Measurements from ENCODE around the gene KL. TPM values are rescaled to one million over a fixed set of nuclear protein-coding genes. Genes with fewer than 3 reads are reported as not detected.

The KL gene
- total and polyA plus RNA-seq, 2 experiments from 2014 or later = not detected

DNA sequence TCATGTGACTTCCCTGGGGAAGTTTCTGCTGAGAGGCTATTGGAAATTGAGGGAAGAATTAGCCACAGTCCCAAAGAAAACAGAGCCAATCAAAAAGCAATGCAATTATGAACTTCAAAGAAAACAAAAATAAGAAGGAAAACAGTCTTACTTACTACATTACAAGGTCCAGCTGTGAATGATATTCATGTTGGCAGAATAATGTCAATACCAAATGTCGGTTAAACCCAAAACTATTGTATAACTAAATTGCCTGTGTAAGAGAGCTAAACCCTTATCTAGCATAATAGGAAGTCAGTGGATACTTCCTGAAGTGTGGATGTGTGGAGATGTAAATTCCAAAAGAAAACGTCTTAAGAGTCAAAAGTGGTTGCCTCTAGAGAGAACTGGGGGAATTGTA lies 12.4 kb downstream of the KL start:
- no peaks in the 10 kb centered on the region for H3K36me3 ChIP-seq
- H3K27me3 ChIP-seq = peaks cover 11% of the 10 kb centered on the region
- H3K4me3 ChIP-seq = no peak overlapping the region
- H3K9me3 ChIP-seq (ENCODE audit: low read depth) = no peaks in the 10 kb centered on the region
- TF ChIP-seq, protein P1, sequence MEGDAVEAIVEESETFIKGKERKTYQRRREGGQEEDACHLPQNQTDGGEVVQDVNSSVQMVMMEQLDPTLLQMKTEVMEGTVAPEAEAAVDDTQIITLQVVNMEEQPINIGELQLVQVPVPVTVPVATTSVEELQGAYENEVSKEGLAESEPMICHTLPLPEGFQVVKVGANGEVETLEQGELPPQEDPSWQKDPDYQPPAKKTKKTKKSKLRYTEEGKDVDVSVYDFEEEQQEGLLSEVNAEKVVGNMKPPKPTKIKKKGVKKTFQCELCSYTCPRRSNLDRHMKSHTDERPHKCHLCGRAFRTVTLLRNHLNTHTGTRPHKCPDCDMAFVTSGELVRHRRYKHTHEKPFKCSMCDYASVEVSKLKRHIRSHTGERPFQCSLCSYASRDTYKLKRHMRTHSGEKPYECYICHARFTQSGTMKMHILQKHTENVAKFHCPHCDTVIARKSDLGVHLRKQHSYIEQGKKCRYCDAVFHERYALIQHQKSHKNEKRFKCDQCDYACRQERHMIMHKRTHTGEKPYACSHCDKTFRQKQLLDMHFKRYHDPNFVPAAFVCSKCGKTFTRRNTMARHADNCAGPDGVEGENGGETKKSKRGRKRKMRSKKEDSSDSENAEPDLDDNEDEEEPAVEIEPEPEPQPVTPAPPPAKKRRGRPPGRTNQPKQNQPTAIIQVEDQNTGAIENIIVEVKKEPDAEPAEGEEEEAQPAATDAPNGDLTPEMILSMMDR (IDR thresholded peaks at IDR 0.05; ENCODE audit: low read depth, low read length) = no peak
- H3K27ac ChIP-seq = no peak overlapping the region
- DNase-seq (ENCODE audit: low read depth in 1 of 2, low spot score in 1 of 2) = no peak
- no peaks in the 10 kb centered on the region for H3K4me1 ChIP-seq (ENCODE audit: low read depth)

DNA sequence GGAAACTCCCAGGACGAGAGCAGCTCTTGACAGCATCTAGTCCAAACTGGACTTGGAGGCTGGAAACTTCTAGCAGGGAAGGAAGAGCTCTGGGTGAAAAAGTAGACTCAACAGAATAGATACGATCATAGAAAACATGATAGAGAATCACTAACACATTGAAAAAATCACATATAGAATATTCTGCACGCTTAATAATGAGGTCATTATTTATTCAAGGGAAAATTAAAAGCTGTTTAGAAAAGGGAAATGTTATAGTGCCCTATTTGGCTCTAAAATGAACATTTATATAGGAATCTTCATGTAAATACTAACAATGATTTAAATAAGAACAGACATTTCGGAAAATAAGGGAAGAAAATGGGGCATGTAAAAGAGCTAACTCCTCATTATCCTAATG lies 15.1 kb downstream of the KL start:
- H3K9me3 ChIP-seq (ENCODE audit: low read depth) = no peaks in the 10 kb centered on the region
- no peaks in the 10 kb centered on the region for H3K36me3 ChIP-seq
- no peak overlapping the region for H3K27ac ChIP-seq
- H3K4me3 ChIP-seq = no peak overlapping the region
- TF ChIP-seq, protein P1 (IDR thresholded peaks at IDR 0.05; ENCODE audit: low read depth, low read length) = no peak
- no peaks in the 10 kb centered on the region for H3K4me1 ChIP-seq (ENCODE audit: low read depth)
- H3K27me3 ChIP-seq = no peaks in the 10 kb centered on the region
- DNase-seq (ENCODE audit: low read depth in 1 of 2, low spot score in 1 of 2) = no peak

DNA sequence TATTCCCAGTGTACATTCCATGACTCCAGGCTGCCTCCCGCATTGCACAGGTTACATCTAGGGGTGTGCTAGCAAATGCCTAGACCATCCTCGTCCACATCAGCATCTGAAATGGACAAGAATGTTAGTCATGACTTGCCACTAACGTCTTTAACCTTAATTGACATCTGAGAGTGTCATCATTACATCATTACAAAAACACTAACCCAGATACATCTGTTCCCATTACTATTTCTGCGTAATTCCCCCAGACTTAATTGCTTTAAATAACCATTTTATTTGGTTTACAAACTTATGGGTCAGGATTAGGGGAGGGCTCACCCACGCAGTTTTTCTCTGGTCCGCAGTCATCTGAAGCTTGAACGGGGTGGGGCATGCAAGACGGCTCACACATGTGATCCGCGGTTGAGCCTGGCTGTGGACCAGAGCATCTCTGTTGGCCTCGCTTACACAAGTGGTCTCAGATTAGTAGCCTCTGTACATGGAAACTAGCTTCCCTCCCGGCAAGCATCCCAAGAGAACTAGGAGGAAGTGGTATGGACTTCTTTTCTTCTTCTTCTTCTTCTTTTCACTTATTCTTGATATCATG lies 15.9 kb downstream of the KL start:
- no peaks in the 10 kb centered on the region for H3K27me3 ChIP-seq
- TF ChIP-seq, protein P1 (IDR thresholded peaks at IDR 0.05; ENCODE audit: low read depth, low read length) = no peak
- no peak overlapping the region for H3K27ac ChIP-seq
- H3K9me3 ChIP-seq (ENCODE audit: low read depth) = no peaks in the 10 kb centered on the region
- H3K36me3 ChIP-seq = no peaks in the 10 kb centered on the region
- peak in 1 of 2 donors; percentile 42 for DNase-seq (ENCODE audit: low read depth in 1 of 2, low spot score in 1 of 2)
- no peaks in the 10 kb centered on the region for H3K4me1 ChIP-seq (ENCODE audit: low read depth)
- no peak overlapping the region for H3K4me3 ChIP-seq

DNA sequence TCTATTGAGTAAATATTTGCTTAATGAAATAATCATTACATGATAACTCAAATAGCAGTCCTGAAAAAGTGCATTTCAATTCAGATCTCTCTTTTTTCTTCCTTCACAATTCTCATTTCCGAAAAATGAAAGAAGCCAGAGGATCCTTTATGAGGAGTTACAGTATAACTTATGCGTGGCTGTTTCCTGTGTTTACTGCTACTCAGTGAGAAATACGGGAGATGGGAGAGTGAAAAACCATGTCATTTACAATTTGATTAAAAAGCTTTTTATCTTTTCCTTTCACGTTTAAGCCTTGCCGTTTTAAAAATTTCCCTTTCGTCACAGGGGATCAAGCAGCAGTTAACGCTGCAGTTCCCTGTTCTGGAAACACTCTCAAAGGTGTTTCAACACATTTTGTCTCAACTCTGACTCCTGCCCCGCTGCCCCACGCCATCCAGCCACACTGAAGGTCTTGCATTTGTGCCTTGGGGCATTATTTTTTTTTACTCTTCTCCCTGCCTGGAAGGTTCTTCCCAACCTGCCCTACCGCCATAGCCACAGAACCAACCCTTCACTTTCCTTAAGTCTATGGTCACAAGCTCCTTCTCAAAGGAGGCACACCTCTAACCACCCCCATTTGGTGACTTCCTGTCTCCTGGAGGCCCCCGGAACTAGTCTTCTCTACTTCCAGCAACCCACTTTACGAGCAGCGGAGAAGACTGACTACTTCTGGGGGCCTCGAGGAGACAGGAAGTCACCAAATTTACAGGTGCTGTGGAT lies 17.0 kb downstream of the KL start:
- no peak overlapping the region for H3K4me3 ChIP-seq

DNA sequence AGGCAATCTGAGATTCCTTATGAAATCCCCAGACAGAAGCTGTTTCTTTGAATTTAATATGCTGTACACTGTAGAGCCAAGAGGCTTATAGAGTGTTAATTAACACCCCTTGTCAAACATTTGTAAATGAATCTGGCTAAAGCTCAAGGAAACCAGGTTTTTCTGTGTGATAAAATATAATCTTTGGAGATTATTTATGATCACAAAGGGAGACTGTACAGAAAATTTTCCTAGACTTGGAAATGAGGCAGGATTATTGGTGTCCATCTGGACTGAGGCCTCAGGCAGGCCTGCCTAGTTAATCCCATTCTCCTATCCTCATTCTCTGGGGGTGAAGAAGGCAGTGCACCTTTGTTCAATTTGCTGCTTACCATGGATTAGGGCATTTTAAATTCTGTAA lies 17.8 kb downstream of the KL start:
- H3K4me1 ChIP-seq (ENCODE audit: low read depth) = no peaks in the 10 kb centered on the region
- H3K9me3 ChIP-seq (ENCODE audit: low read depth) = no peaks in the 10 kb centered on the region
- no peaks in the 10 kb centered on the region for H3K27me3 ChIP-seq
- DNase-seq (ENCODE audit: low read depth in 1 of 2, low spot score in 1 of 2) = no peak
- H3K27ac ChIP-seq = no peak overlapping the region
- no peaks in the 10 kb centered on the region for H3K36me3 ChIP-seq
- no peak overlapping the region for H3K4me3 ChIP-seq
- TF ChIP-seq, protein P1 (IDR thresholded peaks at IDR 0.05; ENCODE audit: low read depth, low read length) = no peak

More for the DNA sequence above, 17.0 kb downstream of the KL start:
- no peaks in the 10 kb centered on the region for H3K27me3 ChIP-seq
- no peaks in the 10 kb centered on the region for H3K9me3 ChIP-seq (ENCODE audit: low read depth)
- no peaks in the 10 kb centered on the region for H3K36me3 ChIP-seq
- no peaks in the 10 kb centered on the region for H3K4me1 ChIP-seq (ENCODE audit: low read depth)
- DNase-seq (ENCODE audit: low read depth in 1 of 2, low spot score in 1 of 2) = peak in 1 of 2 donors; percentile 13
- TF ChIP-seq, protein P1 (IDR thresholded peaks at IDR 0.05; ENCODE audit: low read depth, low read length) = no peak
- H3K27ac ChIP-seq = no peak overlapping the region

All from cardiac muscle cell (in vitro differentiated cells and primary cell).